ENCODE measurements around the gene NUBPL.

GRCh38 chr14:31564194-31564593 is 3.0 kb downstream of the NUBPL start:
- no peak for TF ChIP-seq CTCF (conservative IDR thresholded peaks at IDR 0.05; ENCODE audit: low read length)
- no peak for TF ChIP-seq EZH2phosphoT487 (IDR thresholded peaks at IDR 0.05; ENCODE audit: borderline replicate concordance)
